AG09309 (cell line): ENCODE data around the gene ZNF726.
"Not testable (repeated sequence)": the region's sequence is repeated elsewhere in the genome, so short reads cannot be mapped to it uniquely, and the experiment has no call there.

Source experiments
- DNase-seq: peaks from one replicate; pipeline ENCODE4 v3.0.0-alpha.2; 2010; ENCODE audit warnings: low read depth
- H3K4me3 ChIP-seq: 2 replicates; pipeline ENCODE4 v1.5.1; 2011; ENCODE audit warnings: mild to moderate bottlenecking, low read depth, low read length, moderate library complexity; ENCODE audit not compliant: control insufficient read depth
- CTCF ChIP-seq: IDR thresholded peaks from 2 replicates; pipeline ENCODE4 v1.5.1; 2011; ENCODE audit warnings: mild to moderate bottlenecking, low read depth, low read length, inconsistent platforms; ENCODE audit not compliant: insufficient read depth, control insufficient read depth; ENCODE audit errors: missing control alignments

The ZNF726 gene

GRCh38 chr19:23932878-23933277 lies 18.2 kb downstream of the ZNF726 start:
- no peak for DNase-seq
- H3K4me3 ChIP-seq, result no peak overlapping the region
- no peak for TF ChIP-seq CTCF

- DNase-seq, H3K4me3 ChIP-seq: not testable (repeated sequence)
Observed at GRCh38 chr19:23937031-23937430, 22.3 kb downstream of the ZNF726 start.

- DNase-seq, result no peak
- TF ChIP-seq CTCF, result no peak
- H3K4me3 ChIP-seq, result no peak overlapping the region
Observed at GRCh38 chr19:23943411-23943810, 28.7 kb downstream of the ZNF726 start.

GRCh38 chr19:23946569-23946968 lies 31.9 kb downstream of the ZNF726 start:
- H3K4me3 ChIP-seq, result no peak overlapping the region
- TF ChIP-seq CTCF, result no peak
- no peak for DNase-seq

- no peak overlapping the region for H3K4me3 ChIP-seq
- no peak for TF ChIP-seq CTCF
- no peak for DNase-seq
Observed at GRCh38 chr19:23949611-23950010, 34.9 kb downstream of the ZNF726 start.

GRCh38 chr19:23956051-23956450 lies 41.4 kb downstream of the ZNF726 start:
- TF ChIP-seq CTCF, result no peak
- no peak for DNase-seq
- H3K4me3 ChIP-seq, result no peak overlapping the region

- TF ChIP-seq CTCF, result no peak
- H3K4me3 ChIP-seq, result no peak overlapping the region
- peak; percentile 40 for DNase-seq
Observed at GRCh38 chr19:23957660-23958281, 43.1 kb downstream of the ZNF726 start.

GRCh38 chr19:23963396-23963795 lies 48.7 kb downstream of the ZNF726 start:
- H3K4me3 ChIP-seq, DNase-seq: not testable (repeated sequence)

GRCh38 chr19:23963881-23964280 lies 49.2 kb downstream of the ZNF726 start:
- DNase-seq, H3K4me3 ChIP-seq: not testable (repeated sequence)

- H3K4me3 ChIP-seq, DNase-seq: not testable (repeated sequence)
Observed at GRCh38 chr19:23964334-23964733, 49.6 kb downstream of the ZNF726 start.
